Nephron (organoid): ENCODE measurements around the gene LYPD8.

ENCODE experiments used
- H3K27ac Mint-ChIP-seq, 3 experiments: 2 replicates each; pipeline ENCODE4 v1.8.0; 2020; ENCODE audit warnings: mixed read lengths in 3 of 3, mild to moderate bottlenecking in 2 of 3, moderate library complexity in 1 of 3
- H3K27me3 Mint-ChIP-seq: 2 replicates; pipeline ENCODE4 v1.8.0; 2021; ENCODE audit warnings: low read depth, mild to moderate bottlenecking, moderate library complexity, mixed read lengths
- H3K36me3 Mint-ChIP-seq: 2 replicates; pipeline ENCODE4 v1.8.0; 2020; ENCODE audit warnings: low read depth, mixed read lengths
- H3K4me1 Mint-ChIP-seq: 2 replicates; pipeline ENCODE4 v1.8.0; 2020; ENCODE audit warnings: mixed read lengths
- H3K4me3 Mint-ChIP-seq, 3 experiments: 2 replicates each; pipeline ENCODE4 v1.8.0; 2020; ENCODE audit warnings: mild to moderate bottlenecking in 3 of 3, mixed read lengths in 3 of 3, moderate library complexity in 2 of 3
- H3K9me3 Mint-ChIP-seq: 2 replicates; pipeline ENCODE4 v1.8.0; 2020; ENCODE audit warnings: mixed read lengths
- CTCF ChIP-seq, 3 experiments: fragments of 200-600 bp; sonication (generic); IDR thresholded peaks; one replicate each; pipeline ENCODE4 v1.5.0; 2021; ENCODE audit warnings: antibody characterized with exemption in 3 of 3; ENCODE audit not compliant: unreplicated experiment in 3 of 3

Gene LYPD8

GRCh38 chr1:248753708-248754280 lies 1.8 kb downstream of the LYPD8 start:
- H3K27me3 Mint-ChIP-seq: peaks cover 5% of the 10 kb centered on the region
- no peak overlapping the region for H3K27ac Mint-ChIP-seq
- no peaks in the 10 kb centered on the region for H3K4me1 Mint-ChIP-seq

DNA sequence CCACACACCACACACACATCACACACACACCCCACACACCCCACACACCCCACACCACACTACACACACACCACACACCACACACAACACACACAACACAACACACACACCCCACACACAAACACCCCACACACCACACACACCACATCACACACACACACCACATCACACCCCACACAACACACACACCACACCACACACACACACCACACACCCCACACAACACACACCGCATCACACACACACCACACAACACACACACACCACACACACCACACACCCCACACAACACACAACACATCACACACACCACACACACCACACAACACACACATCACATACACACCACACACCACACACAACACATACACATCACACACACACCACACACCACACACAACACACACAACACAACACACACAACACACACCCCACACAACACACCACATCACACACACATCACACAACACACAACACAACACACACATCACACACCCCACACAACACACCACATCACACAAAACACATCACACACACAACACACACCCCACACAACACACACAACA lies 2.4 kb downstream of the LYPD8 start:
- Mint-ChIP-seq H3K4me3 (no peak overlapping the region), H3K27ac (no peak overlapping the region), H3K36me3 (no peaks in the 10 kb centered on the region), H3K27me3 (peaks cover 5% of the 10 kb centered on the region), H3K9me3 (peaks cover 24% of the 10 kb centered on the region), H3K4me1 (no peaks in the 10 kb centered on the region)
- no peak for TF ChIP-seq CTCF (IDR thresholded peaks at IDR 0.05; ENCODE audit: unreplicated experiment in 3 of 3)

More at GRCh38 chr1:248753708-248754280, 1.8 kb downstream of the LYPD8 start:
- Mint-ChIP-seq H3K4me3 (no peak overlapping the region), H3K36me3 (no peaks in the 10 kb centered on the region), H3K9me3 (peaks cover 25% of the 10 kb centered on the region)
- no peak for TF ChIP-seq CTCF (IDR thresholded peaks at IDR 0.05; ENCODE audit: unreplicated experiment in 3 of 3)

DNA sequence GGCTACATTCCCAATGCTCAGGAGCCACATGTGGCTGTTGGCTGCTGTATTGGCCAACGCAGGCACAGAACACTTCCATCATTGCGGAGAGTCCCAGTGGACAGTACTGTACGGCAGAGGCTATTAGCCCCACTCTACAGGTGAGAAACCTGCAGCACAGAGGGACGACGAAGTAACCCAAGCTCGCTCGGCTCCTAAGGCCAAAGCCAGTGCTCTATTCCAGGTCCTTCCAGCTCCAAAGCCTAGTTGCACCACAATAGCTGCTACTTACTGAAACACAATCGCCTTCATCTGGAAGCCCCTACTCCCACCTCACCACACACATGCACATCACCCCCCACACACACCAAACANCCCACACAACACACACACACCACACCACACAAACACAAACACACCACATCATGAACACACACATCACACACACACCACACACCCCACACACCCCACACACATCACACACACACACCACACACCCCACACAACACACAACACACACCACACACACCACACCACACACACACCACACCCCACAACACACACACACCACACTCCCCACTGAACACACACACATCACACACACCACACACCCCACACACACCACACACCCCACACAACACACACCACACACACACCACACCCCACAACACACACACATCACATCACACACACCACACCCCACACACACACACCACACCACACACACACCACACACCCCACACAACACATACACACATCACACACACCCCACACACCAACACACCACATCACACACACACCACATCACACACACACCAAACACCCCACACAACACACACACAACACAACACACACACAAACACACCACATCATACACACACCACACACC lies 3.2 kb downstream of the LYPD8 start:
- Mint-ChIP-seq H3K9me3 (peaks cover 18% of the 10 kb centered on the region), H3K36me3 (no peaks in the 10 kb centered on the region), H3K4me1 (no peaks in the 10 kb centered on the region), H3K27me3 (peaks cover 5% of the 10 kb centered on the region), H3K27ac (no peak overlapping the region), H3K4me3 (no peak overlapping the region)
- no peak for TF ChIP-seq CTCF (IDR thresholded peaks at IDR 0.05; ENCODE audit: unreplicated experiment in 3 of 3)

- no peak overlapping the region for H3K4me3 Mint-ChIP-seq
- H3K9me3 Mint-ChIP-seq: peaks cover 13% of the 10 kb centered on the region
- TF ChIP-seq CTCF (IDR thresholded peaks at IDR 0.05; ENCODE audit: unreplicated experiment in 3 of 3): no peak
- H3K27me3 Mint-ChIP-seq: peaks cover 5% of the 10 kb centered on the region
- H3K36me3 Mint-ChIP-seq: no peaks in the 10 kb centered on the region
- no peaks in the 10 kb centered on the region for H3K4me1 Mint-ChIP-seq
- H3K27ac Mint-ChIP-seq: no peak overlapping the region
These were observed 3.9 kb downstream of the LYPD8 start for GRCh38 chr1:248751635-248752034.

GRCh38 chr1:248751142-248751541 lies 4.4 kb downstream of the LYPD8 start:
- no peak for TF ChIP-seq CTCF (IDR thresholded peaks at IDR 0.05; ENCODE audit: unreplicated experiment in 3 of 3)
- Mint-ChIP-seq H3K36me3 (no peaks in the 10 kb centered on the region), H3K27me3 (peaks cover 5% of the 10 kb centered on the region), H3K9me3 (peaks cover 12% of the 10 kb centered on the region), H3K27ac (no peak overlapping the region), H3K4me3 (no peak overlapping the region), H3K4me1 (no peaks in the 10 kb centered on the region)
